Cortex of kidney (tissue), 1 donor: ENCODE measurements around the gene ZPLD1.

Source experiments
- DNase-seq: peaks from one replicate; lab custom pipeline; 2025; lab: John Stamatoyannopoulos, UW

ZPLD1 gene

GRCh38 chr3:102528727-102529126 is 93.9 kb downstream of the ZPLD1 start:
- DNase-seq: no peak
